Fibroblast of the conjunctiva (primary cell): ENCODE measurements around the gene EGLN3.
"Not testable (repeated sequence)": the region's sequence is repeated elsewhere in the genome, so short reads cannot be mapped to it uniquely, and the experiment has no call there.

Source experiments
- DNase-seq: peaks from one replicate; pipeline ENCODE4 v3.0.0-alpha.2; 2010; ENCODE audit warnings: low read depth

EGLN3 gene

GRCh38 chr14:33950320-33951182 lies at the start of gene EGLN3:
TSS of gene EGLN3 (minus strand) at chr14:33951074. CDS start at chr14:33950752, 322 bp downstream.
- peak; percentile 29 for DNase-seq

GRCh38 chr14:34000396-34000795 lies 49.5 kb upstream of the EGLN3 start:
- no peak for DNase-seq

GRCh38 chr14:33999771-34000291 lies 49.0 kb upstream of the EGLN3 start:
- DNase-seq: no peak

- no peak for DNase-seq
These were observed 46.7 kb upstream of the EGLN3 start for GRCh38 chr14:33997611-33998010.

GRCh38 chr14:33996462-33996861 lies 45.6 kb upstream of the EGLN3 start:
- DNase-seq: no peak

GRCh38 chr14:33993246-33993645 lies 42.4 kb upstream of the EGLN3 start:
- DNase-seq: no peak

- no peak for DNase-seq
These were observed 41.6 kb upstream of the EGLN3 start for GRCh38 chr14:33992274-33993007.

GRCh38 chr14:33990790-33991189 lies 39.9 kb upstream of the EGLN3 start:
- DNase-seq: no peak

- no peak for DNase-seq
These were observed 36.7 kb upstream of the EGLN3 start for GRCh38 chr14:33987565-33988080.

- DNase-seq: peak; percentile 50
These were observed 35.9 kb upstream of the EGLN3 start for GRCh38 chr14:33986804-33987203.

GRCh38 chr14:33985242-33985641 lies 34.4 kb upstream of the EGLN3 start:
- no peak for DNase-seq

- no peak for DNase-seq
These were observed 28.9 kb upstream of the EGLN3 start for GRCh38 chr14:33979613-33980276.

GRCh38 chr14:33978892-33979612 lies 28.2 kb upstream of the EGLN3 start:
- DNase-seq: no peak

- DNase-seq: no peak
These were observed 21.8 kb upstream of the EGLN3 start for GRCh38 chr14:33972583-33973081.

GRCh38 chr14:33969846-33970245 lies 19.0 kb upstream of the EGLN3 start:
- DNase-seq: not testable (repeated sequence)

- DNase-seq: no peak
These were observed 17.8 kb upstream of the EGLN3 start for GRCh38 chr14:33968722-33969121.

- no peak for DNase-seq
These were observed 16.3 kb upstream of the EGLN3 start for GRCh38 chr14:33967138-33967537.

- no peak for DNase-seq
These were observed 15.4 kb upstream of the EGLN3 start for GRCh38 chr14:33966276-33966675.

- no peak for DNase-seq
These were observed 13.9 kb upstream of the EGLN3 start for GRCh38 chr14:33964599-33965317.

GRCh38 chr14:33963892-33964291 lies 13.0 kb upstream of the EGLN3 start:
- DNase-seq: no peak

GRCh38 chr14:33962466-33962865 lies 11.6 kb upstream of the EGLN3 start:
- DNase-seq: not testable (repeated sequence)
